ENCODE measurements around the gene RPS6KA6.

DNA sequence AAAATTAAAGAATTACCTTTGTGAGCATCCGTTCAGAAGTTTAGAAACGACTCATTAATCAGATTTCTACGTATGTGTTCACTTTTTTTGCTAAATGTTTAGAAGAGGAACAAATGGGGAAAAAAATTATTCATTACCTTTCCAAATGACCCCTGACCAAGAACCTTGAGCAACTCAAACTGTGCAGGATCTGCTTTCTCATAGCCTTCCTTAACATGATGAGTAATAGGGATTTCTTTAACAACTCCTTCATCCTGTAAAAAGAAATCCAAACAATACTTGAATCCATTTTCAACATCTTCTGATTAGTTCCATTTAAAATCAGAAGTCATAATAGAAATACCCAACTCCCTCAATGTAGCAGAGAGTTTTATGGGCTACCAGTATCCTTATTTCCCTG is 32.1 kb downstream of the RPS6KA6 start:
- TF ChIP-seq L3MBTL2 (conservative IDR thresholded peaks at IDR 0.05) (no peak), SP1 (IDR thresholded peaks at IDR 0.05) (no peak), NFRKB (IDR thresholded peaks at IDR 0.05) (no peak), TARDBP (IDR thresholded peaks at IDR 0.05) (no peak), FOXM1 (IDR thresholded peaks at IDR 0.05; ENCODE audit: borderline replicate concordance) (no peak), ZNF384 (IDR thresholded peaks at IDR 0.05) (no peak), PKNOX1 (IDR thresholded peaks at IDR 0.05) (no peak), CTBP1 (IDR thresholded peaks at IDR 0.05; ENCODE audit: borderline replicate concordance) (no peak), BHLHE40 (IDR thresholded peaks at IDR 0.05; ENCODE audit: borderline replicate concordance) (no peak), HDGF (IDR thresholded peaks at IDR 0.05; ENCODE audit: borderline replicate concordance) (no peak), FOXA1 (IDR thresholded peaks at IDR 0.05) (no peak), ELF4 (IDR thresholded peaks at IDR 0.05) (no peak), SUZ12 (IDR thresholded peaks at IDR 0.05) (no peak)

All from HEK293T (cell line).